Keratinocyte (primary cell): ENCODE data around the gene TAL2. TPM values are rescaled to one million over a fixed set of nuclear protein-coding genes. Genes with fewer than 3 reads are reported as not detected.
A peak's percentile ranks its signal among the peaks of the same experiment; 100 is the strongest.

Experiments
- DNase-seq: peaks from one replicate; pipeline ENCODE4 v3.0.0-alpha.2; 2011; ENCODE audit warnings: low read depth, missing footprints, low spot score
- FAIRE-seq: peaks from 2 replicates; lab custom pipeline; 2011; peaks lifted over from hg19 to GRCh38; lab: Jason Lieb, UNC
- H2AFZ ChIP-seq: 2 replicates; pipeline ENCODE4 v1.6.0; 2012; ENCODE audit warnings: low read length, control low read depth, inconsistent platforms; ENCODE audit not compliant: control insufficient read depth
- H3K27ac ChIP-seq: 2 replicates; pipeline ENCODE4 v1.5.1; 2011; ENCODE audit warnings: low read length; ENCODE audit not compliant: control insufficient read depth, insufficient read depth
- H3K27me3 ChIP-seq: 3 replicates; pipeline ENCODE4 v1.6.0; 2011; ENCODE audit warnings: low read length; ENCODE audit not compliant: control insufficient read depth, insufficient read depth; ENCODE audit errors: extremely low read depth
- H3K36me3 ChIP-seq, 2 experiments: 2 replicates in 1 of 2; 3 replicates in 1 of 2; pipeline ENCODE4 v1.5.1; 2011; ENCODE audit warnings: low read length in 2 of 2, mild to moderate bottlenecking in 1 of 2; ENCODE audit not compliant: control insufficient read depth in 2 of 2, insufficient read depth in 2 of 2; ENCODE audit errors: extremely low read depth in 1 of 2
- H3K4me1 ChIP-seq: 3 replicates; pipeline ENCODE4 v1.5.1; 2011; ENCODE audit warnings: low read length; ENCODE audit not compliant: control insufficient read depth, insufficient read depth; ENCODE audit errors: extremely low read depth
- H3K4me2 ChIP-seq: 3 replicates; pipeline ENCODE4 v1.6.0; 2011; ENCODE audit warnings: low read depth, low read length; ENCODE audit not compliant: control insufficient read depth, insufficient read depth; ENCODE audit errors: extremely low read depth
- H3K4me3 ChIP-seq, 3 experiments: fragments of 200-600 bp in 1 of 3; sonication (generic) in 1 of 3; 2 replicates in 2 of 3; 3 replicates in 1 of 3; pipeline ENCODE4 v1.5.1; 2011 to 2016; ENCODE audit warnings: low read length in 3 of 3, mild to moderate bottlenecking in 3 of 3, control low read depth in 2 of 3, inconsistent platforms in 1 of 3, low read depth in 1 of 3, mixed read lengths in 1 of 3, mixed run types in 1 of 3, moderate library complexity in 1 of 3; ENCODE audit not compliant: control insufficient read depth in 2 of 3, insufficient read depth in 2 of 3; ENCODE audit errors: extremely low read depth in 1 of 3
- H3K79me2 ChIP-seq: 2 replicates; pipeline ENCODE4 v1.6.0; 2012; ENCODE audit warnings: low read length; ENCODE audit not compliant: control insufficient read depth, insufficient read depth
- H3K9ac ChIP-seq: 3 replicates; pipeline ENCODE4 v1.6.0; 2011; ENCODE audit warnings: low read length; ENCODE audit not compliant: control insufficient read depth, insufficient read depth; ENCODE audit errors: extremely low read depth
- H3K9me1 ChIP-seq: 3 replicates; pipeline ENCODE4 v1.6.0; 2011; ENCODE audit warnings: low read length; ENCODE audit not compliant: control insufficient read depth, insufficient read depth; ENCODE audit errors: extremely low read depth
- H3K9me3 ChIP-seq: 2 replicates; pipeline ENCODE4 v1.5.1; 2012; ENCODE audit warnings: low read depth, low read length; ENCODE audit not compliant: control insufficient read depth
- H4K20me1 ChIP-seq: 3 replicates; pipeline ENCODE4 v1.6.0; 2011; ENCODE audit warnings: low read length; ENCODE audit not compliant: control insufficient read depth, insufficient read depth; ENCODE audit errors: extremely low read depth
- EZH2 ChIP-seq: IDR thresholded peaks from one replicate; pipeline ENCODE4 v1.6.1; 2012; ENCODE audit warnings: inconsistent platforms, mild to moderate bottlenecking, low read length, moderate library complexity
- dilution Hi-C: fragments of 300-500 bp; cut with MboI; formaldehyde crosslinking; loops from one replicate; pipeline ENCODE4 v1.7.0; 2020; ENCODE audit warnings: low sequenced_read_pairs; ENCODE audit not compliant: extremely low pct_ligation_motif_present
- polyA plus RNA-seq, 5 experiments: library from polyadenylated mRNA; depleted of rRNA in 3 of 5; stranded (reverse) in 3 of 5; stranded (forward) in 1 of 5; unstranded in 1 of 5; fragments of >200 nt; gene quantifications; 1 replicate in 1 of 5; 2 replicates in 3 of 5; 3 replicates in 1 of 5; pipeline versions ENCODE4 v1.2.1 to v1.2.3, GENCODE V29; 2011 to 2012; ENCODE audit warnings: missing spikeins in 2 of 5, low read depth in 1 of 5, low replicate concordance in 1 of 5
- TF ChIP-seq, protein P1 (sequence below), 3 experiments: IDR thresholded peaks in 1 of 3; conservative IDR thresholded peaks in 1 of 3; optimal IDR thresholded peaks in 1 of 3; 2 replicates in 2 of 3; 3 replicates in 1 of 3; pipeline versions ENCODE3 to v1.5.1; 2011; ENCODE audit warnings: low read length in 3 of 3, mild to moderate bottlenecking in 3 of 3, moderate library complexity in 2 of 3, control low read depth in 1 of 3, inconsistent platforms in 1 of 3; ENCODE audit not compliant: insufficient read depth in 2 of 3; ENCODE audit errors: extremely low read depth in 1 of 3

Gene TAL2
- polyA plus RNA-seq, 1 donor (not counting 4 experiments of a cell fraction or from before 2014, with no cell fraction given): not detected

DNA sequence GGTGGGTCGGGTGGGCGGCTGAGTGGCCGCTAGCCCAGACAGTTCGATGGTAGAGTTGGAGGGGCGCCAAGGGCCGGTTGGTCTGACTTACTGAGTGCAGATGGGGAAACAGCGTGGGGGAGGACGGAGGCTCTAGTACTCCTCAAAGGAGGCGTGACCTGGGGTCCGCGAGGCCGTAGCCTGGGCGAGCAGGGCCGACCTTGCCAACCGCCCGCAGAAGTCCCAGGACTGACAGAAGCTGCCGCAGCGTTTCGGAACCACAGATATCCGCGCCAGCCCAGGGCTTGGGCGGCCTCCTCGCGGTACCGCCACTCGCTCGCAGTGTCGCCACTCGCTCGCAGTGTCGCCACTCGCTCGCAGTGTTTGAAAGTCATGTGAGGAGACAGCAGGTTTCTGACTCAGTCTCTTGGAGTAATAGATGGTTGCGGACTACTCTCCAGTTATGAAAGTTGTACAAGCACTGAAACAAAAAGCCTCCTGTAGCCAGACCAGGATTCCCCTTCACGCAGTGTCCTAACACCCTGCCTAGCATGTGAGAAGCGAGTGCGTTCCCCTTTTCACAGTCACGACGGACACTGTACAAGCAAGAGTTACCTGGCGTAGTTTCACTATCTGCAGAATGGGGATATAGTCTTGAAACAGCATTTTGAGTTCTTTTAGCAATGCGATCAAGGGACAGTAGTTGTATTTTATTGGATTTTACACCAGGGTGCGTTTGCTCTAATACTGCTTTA, 32.8 kb downstream of the TAL2 start:
- peaks cover 2% of the 10 kb centered on the region for H3K79me2 ChIP-seq
- dilution Hi-C loops: no loop called here
- DNase-seq (no peak), FAIRE-seq (peak; percentile 43)
- no peaks in the 10 kb centered on the region for H3K9me3 ChIP-seq
- TF ChIP-seq, protein P1, sequence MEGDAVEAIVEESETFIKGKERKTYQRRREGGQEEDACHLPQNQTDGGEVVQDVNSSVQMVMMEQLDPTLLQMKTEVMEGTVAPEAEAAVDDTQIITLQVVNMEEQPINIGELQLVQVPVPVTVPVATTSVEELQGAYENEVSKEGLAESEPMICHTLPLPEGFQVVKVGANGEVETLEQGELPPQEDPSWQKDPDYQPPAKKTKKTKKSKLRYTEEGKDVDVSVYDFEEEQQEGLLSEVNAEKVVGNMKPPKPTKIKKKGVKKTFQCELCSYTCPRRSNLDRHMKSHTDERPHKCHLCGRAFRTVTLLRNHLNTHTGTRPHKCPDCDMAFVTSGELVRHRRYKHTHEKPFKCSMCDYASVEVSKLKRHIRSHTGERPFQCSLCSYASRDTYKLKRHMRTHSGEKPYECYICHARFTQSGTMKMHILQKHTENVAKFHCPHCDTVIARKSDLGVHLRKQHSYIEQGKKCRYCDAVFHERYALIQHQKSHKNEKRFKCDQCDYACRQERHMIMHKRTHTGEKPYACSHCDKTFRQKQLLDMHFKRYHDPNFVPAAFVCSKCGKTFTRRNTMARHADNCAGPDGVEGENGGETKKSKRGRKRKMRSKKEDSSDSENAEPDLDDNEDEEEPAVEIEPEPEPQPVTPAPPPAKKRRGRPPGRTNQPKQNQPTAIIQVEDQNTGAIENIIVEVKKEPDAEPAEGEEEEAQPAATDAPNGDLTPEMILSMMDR (optimal IDR thresholded peaks at IDR 0.05 in 1 of 3, IDR thresholded peaks at IDR 0.05 in 1 of 3, conservative IDR thresholded peaks at IDR 0.05 in 1 of 3; ENCODE audit: extremely low read depth in 1 of 3, insufficient read depth in 2 of 3, low read length in 3 of 3): no peak
- TF ChIP-seq EZH2: no peak
- peaks cover 2% of the 10 kb centered on the region for H3K27me3 ChIP-seq
- H2AFZ ChIP-seq: peak overlapping the region; percentile 95
- H3K36me3 ChIP-seq: no peaks in the 10 kb centered on the region
- H3K4me2 ChIP-seq: peak overlapping the region; percentile 100
- H4K20me1 ChIP-seq: no peaks in the 10 kb centered on the region
- H3K4me3 ChIP-seq: peak overlapping the region; percentile 85 to 93 (median 86)
- no peaks in the 10 kb centered on the region for H3K9me1 ChIP-seq
- peak overlapping the region; percentile 44 for H3K27ac ChIP-seq
- peak overlapping the region; percentile 75 for H3K9ac ChIP-seq
- H3K4me1 ChIP-seq: peaks cover 14% of the 10 kb centered on the region

DNA sequence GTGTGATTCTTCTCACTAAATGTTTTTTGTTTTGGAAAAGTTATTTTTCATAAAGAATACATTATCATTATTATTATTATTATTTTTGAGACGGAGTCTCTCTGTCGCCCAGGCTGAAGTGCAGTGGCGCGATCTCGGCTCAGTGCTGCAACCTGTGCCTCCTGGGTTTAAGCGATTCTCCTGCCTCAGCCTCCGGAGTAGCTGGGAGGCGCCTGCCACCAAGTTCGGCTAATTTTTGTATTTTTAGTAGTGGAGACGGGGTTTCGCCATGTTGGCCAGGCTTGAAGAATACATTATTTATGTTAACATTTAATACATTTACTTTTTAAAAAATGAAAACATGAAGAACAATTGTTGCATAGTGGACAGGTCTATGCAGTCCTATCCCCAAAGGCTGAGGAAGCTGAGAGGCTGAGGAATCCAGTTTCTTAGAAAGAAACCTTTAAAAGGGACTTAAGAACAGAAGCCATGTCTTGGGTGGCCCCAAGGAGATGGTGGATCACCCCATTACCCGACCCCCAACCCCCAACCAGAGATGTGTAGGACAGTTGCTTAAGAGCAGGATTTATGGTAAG, 34.0 kb downstream of the TAL2 start:
- DNase-seq: no peak
- H3K27me3 ChIP-seq: peaks cover 2% of the 10 kb centered on the region
- no peak overlapping the region for H3K27ac ChIP-seq
- no peak overlapping the region for H3K9ac ChIP-seq
- H2AFZ ChIP-seq: no peak overlapping the region
- H3K4me3 ChIP-seq: no peak overlapping the region
- H3K36me3 ChIP-seq: no peaks in the 10 kb centered on the region
- no peak for TF ChIP-seq EZH2
- TF ChIP-seq, protein P1 (optimal IDR thresholded peaks at IDR 0.05 in 1 of 3, IDR thresholded peaks at IDR 0.05 in 1 of 3, conservative IDR thresholded peaks at IDR 0.05 in 1 of 3; ENCODE audit: extremely low read depth in 1 of 3, insufficient read depth in 2 of 3, low read length in 3 of 3): no peak
- H3K79me2 ChIP-seq: peaks cover 2% of the 10 kb centered on the region
- FAIRE-seq: no peak
- H3K4me2 ChIP-seq: no peak overlapping the region
- no peaks in the 10 kb centered on the region for H3K9me3 ChIP-seq
- H3K9me1 ChIP-seq: no peaks in the 10 kb centered on the region
- peaks cover 14% of the 10 kb centered on the region for H3K4me1 ChIP-seq
- dilution Hi-C loops: no loop called here
- no peaks in the 10 kb centered on the region for H4K20me1 ChIP-seq
